GM23338 (cell line): ENCODE results near the gene CELA1. TPM values are rescaled to one million over a fixed set of nuclear protein-coding genes. Genes with fewer than 3 reads are reported as not detected.

ENCODE experiments used
- ATAC-seq: fragments of 200-7000 bp; cut with Tn5 transposase; 3 replicates; pipeline ENCODE4 v1.9.1; 2020
- DNase-seq: peaks from one replicate; pipeline ENCODE4 v3.0.0-alpha.2; 2015; ENCODE audit warnings: low spot score
- H2AFZ ChIP-seq: fragments of 200-600 bp; sonication (generic); 2 replicates; pipeline ENCODE4 v1.8.0; 2016; ENCODE audit warnings: antibody characterized with exemption, mild to moderate bottlenecking, moderate library complexity
- H3F3A ChIP-seq: fragments of 200-600 bp; sonication (generic); replicated peaks from 2 replicates; pipeline ENCODE4 v1.8.0; 2017; ENCODE audit warnings: antibody characterized with exemption, mixed run types, low read depth
- H3K27ac ChIP-seq: fragments of 200-600 bp; sonication (generic); 2 replicates; pipeline ENCODE4 v1.6.1; 2016; ENCODE audit warnings: low read depth
- H3K27me3 ChIP-seq: fragments of 200-600 bp; sonication (generic); 2 replicates; pipeline ENCODE4 v1.8.0; 2016; ENCODE audit warnings: mild to moderate bottlenecking, mixed run types, moderate library complexity; ENCODE audit not compliant: insufficient read depth
- H3K36me3 ChIP-seq: fragments of 200-600 bp; sonication (generic); 2 replicates; pipeline ENCODE4 v1.8.0; 2016; ENCODE audit warnings: mild to moderate bottlenecking; ENCODE audit not compliant: insufficient read depth
- H3K4me1 ChIP-seq: fragments of 200-600 bp; sonication (generic); 2 replicates; pipeline ENCODE4 v1.8.0; 2016; ENCODE audit warnings: mild to moderate bottlenecking, moderate library complexity; ENCODE audit not compliant: insufficient read depth
- H3K4me2 ChIP-seq: fragments of 200-600 bp; sonication (generic); 2 replicates; pipeline ENCODE4 v1.7.1; 2017; ENCODE audit warnings: mixed run types
- H3K4me3 ChIP-seq: fragments of 200-600 bp; sonication (generic); 2 replicates; pipeline ENCODE4 v1.6.1; 2016; ENCODE audit warnings: mixed run types
- H3K79me2 ChIP-seq: fragments of 200-600 bp; sonication (generic); replicated peaks from 2 replicates; pipeline ENCODE4 v1.8.0; 2017; ENCODE audit warnings: mild to moderate bottlenecking; ENCODE audit not compliant: insufficient read depth
- H3K9me2 ChIP-seq: fragments of 200-600 bp; sonication (generic); 2 replicates; pipeline ENCODE4 v1.8.0; 2017; ENCODE audit not compliant: insufficient read depth
- H4K20me1 ChIP-seq: fragments of 200-600 bp; sonication (generic); replicated peaks from 2 replicates; pipeline ENCODE4 v1.8.0; 2017; ENCODE audit warnings: mild to moderate bottlenecking; ENCODE audit not compliant: insufficient read depth
- H3K27ac Mint-ChIP-seq: 2 replicates; pipeline ENCODE4 v1.8.0; 2020; ENCODE audit warnings: inconsistent platforms, mild to moderate bottlenecking, moderate library complexity, mixed read lengths
- H3K27me3 Mint-ChIP-seq: 3 replicates; pipeline ENCODE4 v1.8.0; 2022; ENCODE audit warnings: low read depth, mild to moderate bottlenecking, moderate library complexity, mixed read lengths, inconsistent platforms; ENCODE audit not compliant: insufficient read depth, poor library complexity
- H3K36me3 Mint-ChIP-seq: 3 replicates; pipeline ENCODE4 v1.8.0; 2021; ENCODE audit warnings: low read depth, mild to moderate bottlenecking, inconsistent platforms, moderate library complexity, mixed read lengths
- H3K4me1 Mint-ChIP-seq: 3 replicates; pipeline ENCODE4 v1.8.0; 2020; ENCODE audit warnings: mild to moderate bottlenecking, inconsistent platforms, mixed read lengths
- H3K4me3 Mint-ChIP-seq: 3 replicates; pipeline ENCODE4 v1.8.0; 2021; ENCODE audit warnings: moderate library complexity, mild to moderate bottlenecking, inconsistent platforms, mixed read lengths
- H3K9me3 Mint-ChIP-seq: 3 replicates; pipeline ENCODE4 v1.8.0; 2020; ENCODE audit warnings: moderate library complexity, mild to moderate bottlenecking, inconsistent platforms, mixed read lengths
- CREB1 ChIP-seq: fragments of 250-450 bp; sonication (Bioruptor Pico); IDR thresholded peaks from 2 replicates; pipeline ENCODE4 v1.5.0; 2020; ENCODE audit warnings: low read depth, mild to moderate bottlenecking, moderate library complexity
- CTCF ChIP-seq, 2 experiments: fragments of 200-600 bp in 1 of 2; sonication (generic) in 1 of 2; conservative IDR thresholded peaks; 2 replicates each; pipeline versions ENCODE4 v1.5.1 to v1.6.1; 2016 to 2017; ENCODE audit warnings: antibody characterized with exemption in 2 of 2, low read depth in 2 of 2, mild to moderate bottlenecking in 2 of 2, moderate library complexity in 1 of 2
- ETS1 ChIP-seq: IDR thresholded peaks from 2 replicates; pipeline ENCODE4 v1.6.1; 2016; ENCODE audit warnings: antibody characterized with exemption
- EZH2 ChIP-seq: fragments of 200-600 bp; sonication (generic); IDR thresholded peaks from one replicate; pipeline ENCODE4 v1.8.0; 2017; ENCODE audit warnings: antibody characterized with exemption, mild to moderate bottlenecking, low read depth; ENCODE audit not compliant: unreplicated experiment
- EZH2phosphoT487 ChIP-seq: fragments of 200-600 bp; sonication (generic); IDR thresholded peaks from one replicate; pipeline ENCODE4 v1.8.1; 2018; ENCODE audit warnings: antibody characterized with exemption; ENCODE audit not compliant: unreplicated experiment
- JUNB ChIP-seq: IDR thresholded peaks from one replicate; pipeline ENCODE4 v1.6.1; 2016; ENCODE audit warnings: antibody characterized with exemption; ENCODE audit not compliant: unreplicated experiment
- NANOG ChIP-seq: IDR thresholded peaks from 2 replicates; pipeline ENCODE4 v1.6.1; 2016; ENCODE audit warnings: antibody characterized with exemption, borderline replicate concordance
- POLR2AphosphoS5 ChIP-seq: IDR thresholded peaks from 2 replicates; pipeline ENCODE4 v1.6.1; 2016; ENCODE audit warnings: antibody characterized with exemption, low read depth
- REST ChIP-seq: IDR thresholded peaks from one replicate; pipeline ENCODE4 v1.6.1; 2018; ENCODE audit warnings: antibody characterized with exemption; ENCODE audit not compliant: unreplicated experiment
- STAT1 ChIP-seq: IDR thresholded peaks from one replicate; pipeline ENCODE4 v1.6.1; 2016; ENCODE audit warnings: antibody characterized with exemption; ENCODE audit not compliant: unreplicated experiment
- ZNF114 ChIP-seq: fragments of 250-450 bp; sonication (Bioruptor Pico); IDR thresholded peaks from 2 replicates; pipeline ENCODE4 v1.5.0; 2020; ENCODE audit warnings: mild to moderate bottlenecking, moderate library complexity
- ZNF331 ChIP-seq: fragments of 250-450 bp; sonication (Bioruptor Pico); IDR thresholded peaks from 2 replicates; pipeline ENCODE4 v1.5.0; 2020; ENCODE audit warnings: low read depth, mild to moderate bottlenecking, moderate library complexity
- ZNF462 ChIP-seq: fragments of 250-450 bp; sonication (Bioruptor Pico); IDR thresholded peaks from 2 replicates; pipeline ENCODE4 v1.5.0; 2020; ENCODE audit warnings: mild to moderate bottlenecking, moderate library complexity
- polyA plus RNA-seq: library from polyadenylated mRNA; unstranded; fragments of >200 nt; fragmentation: Nextera tagmentation; extraction: Ambion mirVana; gene quantifications from 2 replicates; pipeline ENCODE4 v1.2.1, GENCODE V29; 2016
- total RNA-seq: library from RNA; depleted of rRNA; stranded (reverse); fragments of >200 nt; shearing (Covaris generic); gene quantifications from 2 replicates; pipeline ENCODE4 v1.2.3, GENCODE V29; 2014

CELA1 gene
- total and polyA plus RNA-seq, 2 experiments from 2014 or later: not detected

- Histone ChIP-seq H3K79me2 (peaks cover 12% of the 10 kb centered on the region), H3K9me2 (no peaks in the 10 kb centered on the region), H3K4me1 (peaks cover 15% of the 10 kb centered on the region), H3K4me2 (no peak overlapping the region), H3K27ac (no peak overlapping the region), H2AFZ (no peak overlapping the region), H3F3A (peaks cover 18% of the 10 kb centered on the region), H4K20me1 (no peaks in the 10 kb centered on the region; the same call in 1 of the 2 replicates), H3K4me3 (no peak overlapping the region), H3K27me3 (no peaks in the 10 kb centered on the region), H3K36me3 (no peaks in the 10 kb centered on the region)
- Mint-ChIP-seq H3K9me3 (no peaks in the 10 kb centered on the region), H3K4me1 (peaks cover 23% of the 10 kb centered on the region), H3K27ac (no peak overlapping the region), H3K36me3 (peaks cover 6% of the 10 kb centered on the region; the same call in 2 of the 3 replicates), H3K27me3 (peaks cover 29% of the 10 kb centered on the region), H3K4me3 (peak overlapping the region; percentile 89; the same call in 2 of the 3 replicates)
- DNase-seq (no peak), ATAC-seq (no peak)
- no peak for TF ChIP-seq CTCF (conservative IDR thresholded peaks at IDR 0.05; ENCODE audit: low read depth in 2 of 2)
- no peak for TF ChIP-seq STAT1
- TF ChIP-seq ZNF462: no peak
- no peak for TF ChIP-seq EZH2
- TF ChIP-seq CREB1 (CRISPR knock-in tag): no peak
- no peak for TF ChIP-seq POLR2AphosphoS5
- no peak for TF ChIP-seq ETS1
- TF ChIP-seq JUNB: no peak
- no peak for TF ChIP-seq ZNF114
- no peak for TF ChIP-seq REST
- TF ChIP-seq ZNF331 (CRISPR knock-in tag): no peak
- TF ChIP-seq NANOG: no peak
- TF ChIP-seq EZH2phosphoT487: no peak
Measured at GRCh38 chr12:51393676-51394545, 47.4 kb upstream of the CELA1 start.
